Measurements from ENCODE around the gene NELFA.

Gene NELFA

DNA sequence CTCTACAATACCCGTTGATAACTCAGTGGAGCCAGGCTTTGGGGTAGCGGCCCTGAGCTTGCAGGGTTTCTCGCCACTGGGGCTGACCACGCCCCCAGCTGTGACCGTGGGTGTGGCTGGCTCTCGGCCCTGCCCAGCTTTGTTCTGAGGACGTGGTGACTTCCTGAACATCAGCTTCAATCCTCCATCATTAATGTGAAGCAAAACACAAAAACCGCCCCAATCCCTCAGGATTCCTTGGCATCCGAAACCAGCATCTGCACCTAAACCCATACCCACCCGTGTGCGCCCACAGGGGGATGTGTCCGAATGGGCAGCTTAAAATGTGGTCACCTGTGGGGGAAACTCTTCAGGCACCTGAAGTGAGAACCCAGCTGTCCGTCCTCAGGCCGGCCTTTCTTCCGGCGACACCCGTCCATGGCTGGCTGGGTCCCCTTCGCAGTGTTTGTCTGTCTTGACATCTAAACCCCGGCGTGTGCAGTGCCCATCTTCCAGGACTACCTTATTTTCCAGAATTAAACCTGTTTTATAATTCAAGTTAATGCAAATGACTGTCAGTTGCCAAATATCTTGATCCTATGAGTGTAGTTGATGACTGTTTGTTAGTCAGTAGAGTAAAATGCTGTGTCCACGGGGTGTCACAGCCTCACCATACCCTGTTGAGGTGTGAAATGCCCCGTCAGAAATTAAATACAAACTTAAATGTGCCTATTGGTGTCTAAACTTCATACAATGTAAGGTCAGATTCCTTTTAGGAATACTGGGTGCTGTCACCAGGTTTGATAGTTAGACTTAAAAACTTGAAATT lies 27.3 kb downstream of the NELFA start:
- no peak for DNase-seq

DNA sequence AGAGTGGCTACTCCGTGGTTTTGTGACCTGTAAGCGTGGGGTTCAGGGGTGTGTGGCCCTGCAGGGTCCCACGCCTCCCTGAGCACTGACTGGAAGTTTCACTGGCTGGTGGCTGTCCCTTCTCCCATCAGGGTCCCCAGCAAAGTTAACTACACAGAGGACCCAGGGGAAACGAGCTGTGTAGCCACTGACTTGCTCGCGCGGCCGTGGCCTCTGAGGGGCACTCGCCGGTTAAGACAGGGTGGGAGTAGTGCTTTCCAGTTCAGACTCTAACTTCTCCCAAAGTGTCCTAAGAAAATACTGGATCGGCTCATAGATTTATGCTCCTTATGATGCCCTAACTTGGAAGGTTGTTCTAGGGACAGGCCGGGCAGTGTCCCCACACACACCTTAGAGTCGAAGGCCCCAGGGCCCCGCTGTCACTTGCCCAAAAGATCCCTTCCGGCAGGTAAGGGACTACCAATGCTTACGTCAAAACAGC lies 28.2 kb downstream of the NELFA start:
- no peak for DNase-seq

DNA sequence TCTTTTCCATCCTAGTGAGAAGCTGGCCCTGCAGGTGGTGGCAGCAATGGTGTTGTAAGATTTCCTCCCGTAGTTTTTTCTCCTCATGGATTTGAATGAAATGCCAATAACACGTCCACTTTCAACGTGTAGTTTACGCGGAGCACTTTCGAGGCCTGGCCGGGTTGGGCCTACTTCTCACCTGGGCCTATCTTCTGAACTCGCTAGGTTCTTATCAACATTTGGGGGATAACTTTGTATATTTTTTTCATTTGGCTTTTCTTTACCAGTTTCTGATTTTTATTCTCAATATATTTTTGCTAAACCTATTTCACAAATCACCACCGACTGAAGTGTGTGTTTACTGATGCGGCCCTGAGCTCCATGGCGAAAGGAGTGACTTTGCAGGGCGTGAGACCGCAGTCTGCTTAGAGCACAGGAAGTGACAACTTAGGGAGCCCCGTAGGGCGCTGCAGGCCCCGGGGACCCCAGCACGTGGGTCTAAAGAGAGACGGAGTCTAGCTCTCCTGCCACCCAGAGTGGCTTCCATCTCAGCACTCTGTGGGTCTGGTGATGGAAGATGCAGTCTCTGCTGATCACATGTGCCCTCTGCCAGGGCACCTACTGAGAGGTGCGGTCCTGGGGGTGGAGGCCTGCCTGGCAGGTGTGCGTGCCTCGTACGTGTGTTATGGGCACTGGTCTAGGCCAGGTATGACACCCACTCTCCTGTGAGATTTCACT lies 29.1 kb downstream of the NELFA start:
- no peak for DNase-seq

DNA sequence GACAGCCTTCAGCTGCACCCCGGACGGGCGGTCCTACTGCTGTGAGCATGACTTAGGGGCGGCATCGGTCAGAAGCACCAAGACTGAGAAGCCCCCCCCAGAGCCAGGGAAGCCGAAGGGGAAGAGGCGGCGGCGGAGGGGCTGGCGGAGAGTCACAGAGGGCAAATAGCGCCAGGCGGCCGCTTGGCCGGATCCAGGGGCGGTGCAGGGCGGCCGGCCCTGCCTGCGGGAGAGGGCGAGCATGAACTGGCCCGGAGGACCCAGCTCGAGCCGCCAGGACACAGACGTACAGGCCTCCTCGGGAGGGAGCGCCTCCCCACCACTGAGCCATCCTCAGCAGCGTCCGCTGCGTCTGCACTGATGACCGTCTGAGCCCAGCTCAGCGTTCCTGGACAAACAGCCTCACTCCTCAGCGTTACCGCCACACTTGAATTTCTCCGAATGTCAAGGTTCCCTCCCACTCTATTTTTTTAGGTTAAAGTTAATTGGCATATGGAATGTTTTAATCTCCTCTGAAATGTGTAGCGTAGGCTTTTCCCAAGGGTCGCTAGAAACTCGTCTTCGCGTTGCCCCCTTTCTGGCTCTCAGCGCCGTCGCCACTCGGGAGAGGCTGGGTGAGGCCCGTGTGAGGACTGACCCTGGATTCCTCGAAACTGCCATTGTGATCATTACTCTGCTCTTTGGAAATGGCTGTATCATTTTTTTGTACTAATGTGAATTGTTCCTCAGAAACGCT lies 29.9 kb downstream of the NELFA start:
- no peak for DNase-seq

DNA sequence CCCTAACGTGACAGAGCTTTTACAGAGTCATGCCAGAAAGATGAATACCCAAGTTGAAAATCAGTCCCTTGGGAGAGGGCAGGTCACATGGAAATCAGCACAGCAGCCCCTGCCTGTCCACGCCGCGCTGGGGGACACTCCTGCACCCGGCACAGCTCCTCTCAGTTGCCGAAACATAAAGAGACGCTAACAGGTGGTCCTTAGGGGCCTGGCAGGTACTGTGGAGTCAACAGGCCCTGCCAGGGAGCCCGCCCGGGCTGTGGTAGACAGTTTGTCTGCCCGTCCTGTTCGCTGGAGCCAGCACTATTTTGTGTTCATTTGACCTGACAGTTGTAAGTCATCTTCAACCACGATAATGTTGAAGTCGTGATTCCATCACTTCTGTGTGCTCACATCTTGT lies 30.5 kb downstream of the NELFA start:
- DNase-seq: no peak

DNA sequence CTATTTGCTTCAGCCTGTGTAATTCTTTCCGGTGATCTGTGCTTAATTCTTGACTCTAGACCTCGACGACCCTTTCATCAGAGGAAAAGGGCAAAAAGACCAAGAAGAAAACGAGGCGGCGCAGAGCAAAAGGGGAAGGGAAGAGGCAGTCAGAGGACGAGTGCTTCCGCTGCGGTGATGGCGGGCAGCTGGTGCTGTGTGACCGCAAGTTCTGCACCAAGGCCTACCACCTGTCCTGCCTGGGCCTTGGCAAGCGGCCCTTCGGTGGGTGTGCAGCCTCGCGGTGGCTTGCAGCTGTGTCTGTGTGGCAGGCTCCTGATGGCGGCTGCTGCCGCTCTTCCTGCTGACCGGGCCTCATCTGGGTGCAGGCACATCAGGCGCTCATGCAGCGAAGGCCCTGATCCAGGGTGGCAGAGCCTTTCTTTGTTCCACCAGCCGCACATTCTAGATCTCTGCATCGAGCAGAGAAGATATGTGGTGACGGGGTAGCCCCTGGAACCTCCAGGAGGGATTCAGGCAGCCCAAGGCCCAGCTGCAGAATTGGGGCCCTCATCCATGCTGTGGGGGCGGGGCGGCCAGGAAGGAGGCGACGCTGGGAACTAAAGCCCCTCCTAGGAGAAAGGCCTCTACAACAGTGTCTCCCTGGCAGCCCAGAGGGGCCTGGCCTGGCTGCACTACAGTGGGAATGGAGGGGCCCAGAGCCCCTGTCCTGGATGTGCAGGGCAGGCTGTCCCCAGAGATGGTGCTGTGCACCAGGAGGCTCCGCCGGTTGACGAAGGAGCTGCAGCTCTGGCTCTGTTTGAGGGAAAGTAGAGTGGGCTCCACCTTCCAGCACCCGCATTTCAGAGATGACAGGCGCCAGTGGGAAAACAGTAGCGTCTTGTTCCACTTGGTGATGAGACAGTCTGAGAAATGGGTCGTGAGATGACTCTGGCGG lies 32.1 kb downstream of the NELFA start:
- DNase-seq: no peak

DNA sequence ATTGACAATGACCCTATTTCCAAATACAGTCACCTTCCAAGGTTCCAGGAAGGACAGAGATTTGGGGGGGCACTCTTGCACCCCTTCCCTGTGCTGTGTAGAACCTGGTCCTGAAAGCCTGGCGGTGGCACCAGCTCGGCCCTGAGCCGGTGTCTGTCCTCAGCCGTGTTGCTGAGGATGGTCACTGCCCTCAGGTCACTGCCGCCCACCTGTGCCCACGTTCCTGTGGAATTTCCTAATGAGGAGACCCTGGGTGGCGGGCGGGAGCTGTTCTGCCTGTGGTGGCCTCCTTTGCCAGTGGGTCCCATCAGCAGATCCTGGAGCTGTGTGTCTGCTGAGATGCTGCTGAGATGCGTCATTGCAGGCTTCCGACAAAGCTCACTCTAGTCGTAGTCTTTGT lies 32.9 kb downstream of the NELFA start:
- DNase-seq: no peak

DNA sequence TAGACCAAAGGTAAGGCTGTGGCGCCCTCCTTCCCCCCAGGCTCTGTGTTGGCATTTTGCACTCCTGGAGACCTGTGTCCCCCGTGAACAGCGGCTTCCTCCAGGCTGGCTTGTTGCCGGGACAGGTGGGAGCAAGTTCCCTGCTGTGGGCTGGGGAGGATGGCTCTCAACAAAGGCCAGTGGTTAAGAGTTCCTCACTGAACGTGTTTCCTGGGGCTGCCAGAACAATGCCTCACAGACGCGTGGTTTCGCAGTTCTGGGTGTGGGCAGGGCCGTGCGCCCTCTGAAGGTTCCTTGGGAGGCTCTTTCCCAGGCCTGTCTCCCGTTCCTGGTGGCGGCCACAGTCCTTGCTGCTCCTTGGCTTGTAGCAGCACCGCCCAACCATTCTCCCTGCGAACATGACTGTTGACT lies 33.4 kb downstream of the NELFA start:
- no peak for DNase-seq

DNA sequence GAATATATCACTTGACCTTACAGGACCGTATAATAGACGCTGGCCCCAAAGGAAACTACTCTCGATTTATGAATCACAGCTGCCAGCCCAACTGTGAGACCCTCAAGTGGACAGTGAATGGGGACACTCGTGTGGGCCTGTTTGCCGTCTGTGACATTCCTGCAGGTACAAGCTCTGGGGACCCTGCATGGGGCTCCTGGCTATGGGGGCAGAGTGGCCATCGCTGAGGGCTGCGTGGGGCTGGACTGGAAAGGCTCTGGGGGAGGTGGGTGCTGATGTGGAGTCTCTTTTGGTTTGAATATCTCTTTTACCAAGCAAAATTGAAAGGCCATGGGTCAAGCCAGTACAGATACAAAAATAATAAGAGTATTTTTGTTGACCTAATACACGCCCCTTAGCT lies 33.9 kb downstream of the NELFA start:
- DNase-seq: no peak

DNA sequence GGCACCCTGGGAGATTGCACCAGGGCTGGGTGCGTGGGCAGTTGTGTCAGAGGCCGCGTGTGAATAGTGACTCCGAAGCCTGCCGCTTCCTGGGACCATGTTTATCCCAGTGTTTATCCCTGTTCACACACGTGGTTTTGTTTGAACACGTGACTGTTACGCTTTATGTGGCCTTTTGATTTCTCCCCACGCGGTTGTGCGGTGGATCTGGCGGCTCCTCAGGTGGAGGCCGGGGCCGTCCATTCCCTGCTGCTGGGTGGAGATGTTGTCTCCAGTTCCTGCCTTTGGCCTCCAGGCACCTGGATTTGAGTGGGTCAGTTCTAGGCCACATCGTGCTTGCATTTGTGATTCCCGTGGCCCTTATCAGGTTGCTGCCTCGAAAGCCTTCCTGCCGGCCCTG lies 35.1 kb downstream of the NELFA start:
- no peak for DNase-seq

DNA sequence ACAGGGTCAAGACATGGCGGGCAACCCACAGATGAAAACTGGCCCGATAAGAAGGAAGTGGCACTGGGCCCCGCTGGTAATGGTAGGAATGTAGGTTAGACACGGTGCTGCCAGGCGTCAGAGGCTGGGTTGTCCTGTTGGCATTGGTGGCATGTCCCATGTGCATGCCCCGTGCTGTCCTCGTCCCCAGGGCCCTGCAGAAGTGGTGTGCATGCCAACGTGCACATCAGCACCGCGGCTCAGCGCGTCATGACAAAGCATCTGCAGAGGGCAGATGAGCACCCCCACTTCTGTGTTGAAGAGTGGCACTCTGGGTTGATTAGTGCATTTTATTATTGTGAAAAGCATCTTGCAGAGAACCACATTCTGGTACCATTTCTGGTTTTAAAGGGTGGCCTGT lies 35.6 kb downstream of the NELFA start:
- no peak for DNase-seq

DNA sequence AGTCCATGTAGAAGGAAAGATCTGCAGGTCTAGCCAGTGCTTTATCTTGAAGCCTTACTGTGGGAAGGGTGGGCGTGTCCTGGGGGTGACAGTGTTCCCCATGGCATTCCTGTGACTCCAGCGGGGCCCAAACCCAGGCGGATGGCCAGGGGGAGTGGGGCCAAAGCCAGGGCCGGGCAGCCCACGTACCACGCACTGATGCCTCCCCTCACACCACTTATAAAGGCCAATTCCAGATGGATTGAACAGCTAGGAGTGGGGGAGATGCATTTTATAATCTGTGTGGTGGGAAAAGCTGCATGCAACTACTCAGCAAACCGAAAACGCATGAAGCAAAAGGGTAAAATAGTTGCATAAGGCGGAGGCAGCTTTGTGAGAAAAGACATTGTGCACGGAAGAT lies 36.4 kb downstream of the NELFA start:
- DNase-seq: no peak

DNA sequence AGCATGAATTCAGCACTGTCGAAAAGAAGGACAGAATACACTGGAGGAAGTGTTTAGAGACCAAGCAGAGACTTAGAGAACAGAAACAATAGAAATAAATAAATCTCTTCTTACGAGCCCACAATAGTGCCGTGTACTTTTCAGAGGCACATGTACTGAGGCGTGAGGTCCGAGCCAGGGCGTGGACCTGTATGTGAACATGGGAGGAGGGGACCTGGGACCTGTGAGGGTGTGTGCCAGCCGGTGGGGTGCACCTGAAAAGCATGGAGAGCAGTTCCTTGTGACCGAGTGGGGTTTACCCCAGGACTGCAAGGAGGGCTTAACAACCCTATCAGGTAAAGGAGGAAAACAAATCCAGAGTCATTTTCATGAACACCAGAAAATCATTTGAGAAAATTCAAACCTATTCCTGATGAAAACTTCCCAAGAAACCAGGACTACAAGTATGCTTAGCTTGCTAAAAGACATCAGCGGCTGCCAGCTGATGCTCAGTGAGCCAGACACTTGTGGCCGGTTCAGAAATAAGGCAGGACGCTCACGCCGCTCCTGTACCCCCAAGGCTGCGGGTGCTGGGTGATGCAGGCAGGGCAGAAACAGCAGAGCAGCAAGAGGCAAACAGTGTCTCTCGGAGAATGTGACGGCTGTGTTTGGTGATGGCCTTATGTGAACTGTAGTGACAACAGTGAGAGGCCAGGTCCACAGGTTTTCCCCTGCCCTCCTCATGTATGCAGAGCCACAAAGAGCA lies 37.1 kb downstream of the NELFA start:
- no peak for DNase-seq

DNA sequence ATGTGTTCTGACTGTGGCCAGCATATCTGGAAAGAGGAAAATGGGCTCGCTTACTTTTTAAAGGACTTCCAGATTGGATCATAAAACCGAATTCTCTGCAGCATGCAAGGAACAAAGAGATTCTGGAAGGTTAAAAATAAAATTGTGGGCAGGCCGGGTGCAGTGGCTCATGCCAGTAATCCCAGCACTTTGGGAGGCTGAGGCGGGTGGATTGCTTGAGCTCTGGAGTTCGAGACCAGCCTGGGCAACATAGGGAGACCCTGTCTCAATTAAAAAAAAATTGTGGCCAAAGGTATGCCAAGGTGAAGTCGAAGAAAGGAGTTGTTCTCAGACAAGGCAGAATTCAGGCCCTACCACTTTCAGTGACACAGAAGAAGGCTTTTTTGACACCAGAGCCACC lies 37.8 kb downstream of the NELFA start:
- no peak for DNase-seq

DNA sequence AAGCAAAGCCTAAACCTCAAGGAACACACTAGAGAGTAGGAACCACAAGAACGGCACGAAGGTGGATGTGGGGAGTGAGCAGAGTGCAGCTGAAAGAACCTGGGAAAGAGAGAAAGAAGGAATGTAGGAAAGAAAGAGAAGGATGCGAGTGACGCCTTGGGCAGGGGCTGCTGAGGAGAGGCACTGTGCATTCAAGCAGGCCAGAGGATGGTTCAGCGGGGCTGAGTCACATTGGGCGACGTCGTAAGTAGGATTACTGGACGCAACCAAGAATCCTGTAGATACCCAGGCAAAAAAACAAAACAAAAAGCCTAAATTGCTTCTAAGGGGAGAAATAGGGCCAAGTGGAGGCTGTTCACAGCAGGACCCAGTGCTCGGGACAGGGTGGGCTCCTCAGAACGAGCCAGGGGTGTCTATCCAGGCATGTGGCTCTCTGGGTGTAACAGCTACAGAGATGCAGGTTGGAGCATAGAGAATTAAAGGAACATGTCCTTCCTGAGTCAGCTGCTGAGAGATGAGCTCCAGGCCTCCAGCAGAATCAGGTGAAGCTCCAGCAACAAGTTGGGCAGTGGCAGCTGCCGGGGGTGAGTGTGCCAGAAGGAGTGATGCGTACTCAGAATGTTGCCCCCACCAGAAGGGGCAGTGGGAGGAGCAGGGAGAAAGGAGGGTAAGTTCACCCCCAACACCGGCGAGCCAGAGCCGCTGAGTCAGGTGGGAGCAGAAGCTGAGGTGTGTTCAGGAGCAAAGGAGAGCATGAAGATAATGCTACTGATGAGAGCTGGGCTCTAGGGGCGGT lies 38.6 kb downstream of the NELFA start:
- DNase-seq: no peak

DNA sequence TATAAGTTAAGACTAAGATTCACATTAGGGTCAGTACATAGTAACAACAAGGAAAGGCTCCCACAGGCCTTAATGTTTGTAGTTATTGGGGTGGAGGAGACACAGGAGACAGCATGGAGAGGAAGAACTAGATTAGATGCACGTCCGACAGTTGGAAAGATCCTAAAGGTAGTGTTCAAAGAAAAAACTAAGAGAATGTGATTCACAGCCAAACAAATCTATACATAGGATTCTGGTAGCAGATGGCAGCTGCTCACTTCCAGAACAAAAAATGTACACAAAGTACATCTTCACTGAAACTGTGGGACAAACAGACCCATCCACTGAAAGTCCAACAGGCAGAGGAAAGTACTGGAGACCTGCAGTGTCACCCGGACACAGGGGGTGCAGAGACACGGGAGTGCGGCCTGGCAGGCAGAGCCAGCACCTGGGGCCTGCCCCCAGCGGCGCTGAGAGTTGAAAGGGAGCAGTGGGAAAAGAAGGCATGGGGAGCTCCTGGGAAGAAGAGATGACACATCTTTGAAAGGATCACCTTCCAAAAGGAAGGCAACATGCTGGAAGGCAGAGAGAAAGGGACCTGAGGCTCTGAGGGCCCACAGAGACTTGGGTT lies 40.0 kb downstream of the NELFA start:
- DNase-seq: no peak

DNA sequence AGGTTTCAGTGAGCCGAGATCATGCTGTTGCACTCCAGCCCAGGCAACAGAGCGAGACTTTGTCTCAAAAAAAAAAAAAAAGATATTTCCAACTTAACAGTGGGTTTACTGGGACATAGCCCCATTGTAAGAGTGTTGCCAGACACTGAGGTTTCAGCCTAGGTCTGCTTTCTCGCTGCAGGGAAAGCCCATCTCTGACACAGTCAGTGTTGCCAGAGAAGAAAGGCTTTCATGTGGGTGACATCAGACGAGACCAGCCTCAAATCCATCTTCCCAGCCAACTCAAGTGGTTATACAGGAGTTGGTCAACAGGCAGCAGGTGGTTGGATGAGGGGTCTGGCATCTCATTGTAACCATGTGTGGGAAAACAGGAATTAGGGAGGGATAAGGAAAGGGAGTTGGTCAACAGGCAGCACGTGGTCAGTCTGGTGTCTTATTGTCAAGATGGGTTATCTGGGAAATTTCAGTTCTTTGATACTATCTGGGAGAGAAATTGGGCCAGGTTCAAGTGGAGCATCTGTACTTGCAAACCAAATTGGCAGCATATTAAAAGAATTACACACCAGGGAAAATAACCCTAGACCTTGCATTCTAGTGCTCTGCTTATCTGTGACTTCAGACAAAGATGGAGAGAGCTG lies 41.1 kb downstream of the NELFA start:
- no peak for DNase-seq

DNA sequence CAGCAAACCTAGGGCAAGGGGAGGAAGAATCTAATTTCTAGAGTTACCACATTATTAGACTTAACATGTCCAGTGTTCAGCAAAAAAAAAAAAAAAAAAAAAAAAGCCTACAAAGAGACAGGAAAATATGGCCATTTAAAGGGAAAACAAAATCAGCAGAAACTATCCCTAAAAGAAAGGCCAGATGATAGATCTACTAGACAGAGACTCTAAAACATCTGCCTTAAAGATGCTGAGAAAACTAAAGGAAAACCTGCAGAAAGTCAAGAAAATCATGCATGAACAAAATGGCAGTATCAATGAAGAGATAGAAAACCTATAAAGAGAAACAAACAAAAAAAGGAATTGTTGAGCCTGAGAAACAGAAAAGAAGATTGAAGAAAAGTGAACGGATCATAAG lies 43.8 kb downstream of the NELFA start:
- no peak for DNase-seq

DNA sequence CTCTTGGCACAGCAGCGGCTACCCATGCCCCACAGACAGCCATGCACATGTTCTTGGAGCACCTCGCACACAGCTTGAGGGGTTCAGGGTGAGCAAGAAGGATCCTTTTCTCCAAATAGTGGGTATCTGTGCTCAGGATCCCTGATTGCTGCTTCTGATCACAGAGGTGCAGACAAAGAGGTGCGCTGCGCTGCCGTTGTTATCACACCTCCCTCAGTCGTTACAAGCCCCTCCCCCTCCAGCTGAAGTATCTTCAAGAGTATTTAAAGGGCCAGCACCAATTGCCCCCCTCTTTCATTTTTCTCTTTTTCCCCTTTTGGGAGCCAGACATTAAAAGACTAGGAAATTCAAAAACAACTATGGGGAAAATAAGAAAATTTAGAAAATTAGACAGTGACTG lies 44.3 kb downstream of the NELFA start:
- no peak for DNase-seq

DNA sequence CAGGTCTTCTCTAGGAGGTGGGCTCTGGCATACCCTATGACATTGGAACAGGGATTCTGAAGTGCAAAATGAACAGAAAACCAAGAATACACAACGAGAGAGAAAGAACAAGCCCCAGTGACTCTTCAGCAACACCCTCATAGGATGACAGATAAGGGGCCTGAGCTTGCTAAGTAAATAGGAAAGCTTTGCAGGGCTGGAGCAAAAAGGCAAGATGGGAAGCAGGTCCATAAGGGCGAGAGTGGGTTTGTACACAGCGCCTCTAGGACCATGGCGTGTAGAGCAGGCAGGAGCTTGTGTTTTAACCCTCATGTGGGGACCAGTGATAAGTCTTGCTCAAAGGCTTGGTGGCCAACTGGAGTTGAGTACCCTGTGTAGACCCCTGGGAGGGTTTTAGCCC lies 45.8 kb downstream of the NELFA start:
- no peak for DNase-seq
